ENCODE data around the gene MVD. TPM values are rescaled to one million over a fixed set of nuclear protein-coding genes. Genes with fewer than 3 reads are reported as not detected.

MVD gene
- total and polyA plus RNA-seq, 2 experiments from 2014 or later = 95.3 to 149 TPM

GRCh38 chr16:88614818-88615580 is 47.9 kb downstream of the MVD start (continued):
- TF ChIP-seq, protein P1, sequence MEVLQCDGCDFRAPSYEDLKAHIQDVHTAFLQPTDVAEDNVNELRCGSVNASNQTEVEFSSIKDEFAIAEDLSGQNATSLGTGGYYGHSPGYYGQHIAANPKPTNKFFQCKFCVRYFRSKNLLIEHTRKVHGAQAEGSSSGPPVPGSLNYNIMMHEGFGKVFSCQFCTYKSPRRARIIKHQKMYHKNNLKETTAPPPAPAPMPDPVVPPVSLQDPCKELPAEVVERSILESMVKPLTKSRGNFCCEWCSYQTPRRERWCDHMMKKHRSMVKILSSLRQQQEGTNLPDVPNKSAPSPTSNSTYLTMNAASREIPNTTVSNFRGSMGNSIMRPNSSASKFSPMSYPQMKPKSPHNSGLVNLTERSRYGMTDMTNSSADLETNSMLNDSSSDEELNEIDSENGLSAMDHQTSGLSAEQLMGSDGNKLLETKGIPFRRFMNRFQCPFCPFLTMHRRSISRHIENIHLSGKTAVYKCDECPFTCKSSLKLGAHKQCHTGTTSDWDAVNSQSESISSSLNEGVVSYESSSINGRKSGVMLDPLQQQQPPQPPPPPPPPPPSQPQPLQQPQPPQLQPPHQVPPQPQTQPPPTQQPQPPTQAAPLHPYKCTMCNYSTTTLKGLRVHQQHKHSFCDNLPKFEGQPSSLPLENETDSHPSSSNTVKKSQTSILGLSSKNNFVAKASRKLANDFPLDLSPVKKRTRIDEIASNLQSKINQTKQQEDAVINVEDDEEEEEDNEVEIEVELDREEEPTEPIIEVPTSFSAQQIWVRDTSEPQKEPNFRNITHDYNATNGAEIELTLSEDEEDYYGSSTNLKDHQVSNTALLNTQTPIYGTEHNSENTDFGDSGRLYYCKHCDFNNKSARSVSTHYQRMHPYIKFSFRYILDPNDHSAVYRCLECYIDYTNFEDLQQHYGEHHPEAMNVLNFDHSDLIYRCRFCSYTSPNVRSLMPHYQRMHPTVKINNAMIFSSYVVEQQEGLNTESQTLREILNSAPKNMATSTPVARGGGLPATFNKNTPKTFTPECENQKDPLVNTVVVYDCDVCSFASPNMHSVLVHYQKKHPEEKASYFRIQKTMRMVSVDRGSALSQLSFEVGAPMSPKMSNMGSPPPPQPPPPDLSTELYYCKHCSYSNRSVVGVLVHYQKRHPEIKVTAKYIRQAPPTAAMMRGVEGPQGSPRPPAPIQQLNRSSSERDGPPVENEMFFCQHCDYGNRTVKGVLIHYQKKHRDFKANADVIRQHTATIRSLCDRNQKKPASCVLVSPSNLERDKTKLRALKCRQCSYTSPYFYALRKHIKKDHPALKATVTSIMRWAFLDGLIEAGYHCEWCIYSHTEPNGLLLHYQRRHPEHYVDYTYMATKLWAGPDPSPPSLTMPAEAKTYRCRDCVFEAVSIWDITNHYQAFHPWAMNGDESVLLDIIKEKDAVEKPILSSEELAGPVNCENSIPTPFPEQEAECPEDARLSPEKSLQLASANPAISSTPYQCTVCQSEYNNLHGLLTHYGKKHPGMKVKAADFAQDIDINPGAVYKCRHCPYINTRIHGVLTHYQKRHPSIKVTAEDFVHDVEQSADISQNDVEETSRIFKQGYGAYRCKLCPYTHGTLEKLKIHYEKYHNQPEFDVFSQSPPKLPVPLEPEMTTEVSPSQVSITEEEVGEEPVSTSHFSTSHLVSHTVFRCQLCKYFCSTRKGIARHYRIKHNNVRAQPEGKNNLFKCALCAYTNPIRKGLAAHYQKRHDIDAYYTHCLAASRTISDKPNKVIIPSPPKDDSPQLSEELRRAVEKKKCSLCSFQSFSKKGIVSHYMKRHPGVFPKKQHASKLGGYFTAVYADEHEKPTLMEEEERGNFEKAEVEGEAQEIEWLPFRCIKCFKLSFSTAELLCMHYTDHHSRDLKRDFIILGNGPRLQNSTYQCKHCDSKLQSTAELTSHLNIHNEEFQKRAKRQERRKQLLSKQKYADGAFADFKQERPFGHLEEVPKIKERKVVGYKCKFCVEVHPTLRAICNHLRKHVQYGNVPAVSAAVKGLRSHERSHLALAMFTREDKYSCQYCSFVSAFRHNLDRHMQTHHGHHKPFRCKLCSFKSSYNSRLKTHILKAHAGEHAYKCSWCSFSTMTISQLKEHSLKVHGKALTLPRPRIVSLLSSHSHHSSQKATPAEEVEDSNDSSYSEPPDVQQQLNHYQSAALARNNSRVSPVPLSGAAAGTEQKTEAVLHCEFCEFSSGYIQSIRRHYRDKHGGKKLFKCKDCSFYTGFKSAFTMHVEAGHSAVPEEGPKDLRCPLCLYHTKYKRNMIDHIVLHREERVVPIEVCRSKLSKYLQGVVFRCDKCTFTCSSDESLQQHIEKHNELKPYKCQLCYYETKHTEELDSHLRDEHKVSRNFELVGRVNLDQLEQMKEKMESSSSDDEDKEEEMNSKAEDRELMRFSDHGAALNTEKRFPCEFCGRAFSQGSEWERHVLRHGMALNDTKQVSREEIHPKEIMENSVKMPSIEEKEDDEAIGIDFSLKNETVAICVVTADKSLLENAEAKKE (CRISPR knock-in tag; IDR thresholded peaks at IDR 0.05) = no peak
- TF ChIP-seq, protein P2, sequence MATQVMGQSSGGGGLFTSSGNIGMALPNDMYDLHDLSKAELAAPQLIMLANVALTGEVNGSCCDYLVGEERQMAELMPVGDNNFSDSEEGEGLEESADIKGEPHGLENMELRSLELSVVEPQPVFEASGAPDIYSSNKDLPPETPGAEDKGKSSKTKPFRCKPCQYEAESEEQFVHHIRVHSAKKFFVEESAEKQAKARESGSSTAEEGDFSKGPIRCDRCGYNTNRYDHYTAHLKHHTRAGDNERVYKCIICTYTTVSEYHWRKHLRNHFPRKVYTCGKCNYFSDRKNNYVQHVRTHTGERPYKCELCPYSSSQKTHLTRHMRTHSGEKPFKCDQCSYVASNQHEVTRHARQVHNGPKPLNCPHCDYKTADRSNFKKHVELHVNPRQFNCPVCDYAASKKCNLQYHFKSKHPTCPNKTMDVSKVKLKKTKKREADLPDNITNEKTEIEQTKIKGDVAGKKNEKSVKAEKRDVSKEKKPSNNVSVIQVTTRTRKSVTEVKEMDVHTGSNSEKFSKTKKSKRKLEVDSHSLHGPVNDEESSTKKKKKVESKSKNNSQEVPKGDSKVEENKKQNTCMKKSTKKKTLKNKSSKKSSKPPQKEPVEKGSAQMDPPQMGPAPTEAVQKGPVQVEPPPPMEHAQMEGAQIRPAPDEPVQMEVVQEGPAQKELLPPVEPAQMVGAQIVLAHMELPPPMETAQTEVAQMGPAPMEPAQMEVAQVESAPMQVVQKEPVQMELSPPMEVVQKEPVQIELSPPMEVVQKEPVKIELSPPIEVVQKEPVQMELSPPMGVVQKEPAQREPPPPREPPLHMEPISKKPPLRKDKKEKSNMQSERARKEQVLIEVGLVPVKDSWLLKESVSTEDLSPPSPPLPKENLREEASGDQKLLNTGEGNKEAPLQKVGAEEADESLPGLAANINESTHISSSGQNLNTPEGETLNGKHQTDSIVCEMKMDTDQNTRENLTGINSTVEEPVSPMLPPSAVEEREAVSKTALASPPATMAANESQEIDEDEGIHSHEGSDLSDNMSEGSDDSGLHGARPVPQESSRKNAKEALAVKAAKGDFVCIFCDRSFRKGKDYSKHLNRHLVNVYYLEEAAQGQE (IDR thresholded peaks at IDR 0.05; ENCODE audit: unreplicated experiment) = no peak
- TF ChIP-seq NANOG (IDR thresholded peaks at IDR 0.05; ENCODE audit: borderline replicate concordance) = no peak

All from GM23338 (cell line).